ENCODE data around the gene ERG28. TPM values are rescaled to one million over a fixed set of nuclear protein-coding genes. Genes with fewer than 3 reads are reported as not detected.

The ERG28 gene
- total RNA-seq, 4 donors from 2014 or later: 3.7 to 6.4 (median 4.7) TPM

DNA sequence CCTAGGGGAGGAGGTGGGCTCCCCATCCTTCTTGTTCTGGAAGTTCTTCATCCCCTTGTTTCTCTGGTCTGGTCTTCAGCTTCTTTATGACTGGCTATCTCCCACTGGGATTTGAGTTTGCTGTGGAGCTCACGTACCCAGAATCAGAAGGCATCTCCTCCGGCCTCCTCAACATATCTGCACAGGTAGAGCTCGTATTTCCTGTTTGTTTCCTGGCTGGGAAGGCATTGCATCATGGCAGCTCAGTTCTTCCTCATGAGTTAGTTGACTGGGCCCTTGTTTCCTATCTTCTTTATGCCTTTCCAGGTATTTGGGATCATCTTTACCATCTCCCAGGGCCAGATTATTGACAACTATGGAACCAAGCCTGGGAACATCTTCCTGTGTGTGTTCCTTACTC, 19.8 kb downstream of the ERG28 start:
- in situ Hi-C loops (cut with MboI; ENCODE audit: low sequenced_read_pairs in 4 of 4): no loop called here
- intact Hi-C loops (cut with DNase I; ENCODE audit: low total_unique reads): loop anchor here (10.0 kb wide), 1 partner anchor 216 kb away; the partner anchor contains the start of gene JDP2

GRCh38 chr14:75636100-75636692, 24.5 kb downstream of the ERG28 start:
- no peak for ATAC-seq
- in situ Hi-C loops (cut with MboI; ENCODE audit: low sequenced_read_pairs in 4 of 4) (no loop called here), intact Hi-C loops (cut with DNase I; ENCODE audit: low total_unique reads) (no loop called here)
- DNase-seq: no peak
- Histone ChIP-seq H3K27ac (no peak overlapping the region), H3K27me3 (no peaks in the 10 kb centered on the region), H3K4me1 (no peaks in the 10 kb centered on the region), H3K36me3 (peaks cover 0 to 6% of the 10 kb centered on the region in 2 donors), H3K4me3 (no peak overlapping the region), H3K9me3 (no peaks in the 10 kb centered on the region)
- TF ChIP-seq, protein P1, sequence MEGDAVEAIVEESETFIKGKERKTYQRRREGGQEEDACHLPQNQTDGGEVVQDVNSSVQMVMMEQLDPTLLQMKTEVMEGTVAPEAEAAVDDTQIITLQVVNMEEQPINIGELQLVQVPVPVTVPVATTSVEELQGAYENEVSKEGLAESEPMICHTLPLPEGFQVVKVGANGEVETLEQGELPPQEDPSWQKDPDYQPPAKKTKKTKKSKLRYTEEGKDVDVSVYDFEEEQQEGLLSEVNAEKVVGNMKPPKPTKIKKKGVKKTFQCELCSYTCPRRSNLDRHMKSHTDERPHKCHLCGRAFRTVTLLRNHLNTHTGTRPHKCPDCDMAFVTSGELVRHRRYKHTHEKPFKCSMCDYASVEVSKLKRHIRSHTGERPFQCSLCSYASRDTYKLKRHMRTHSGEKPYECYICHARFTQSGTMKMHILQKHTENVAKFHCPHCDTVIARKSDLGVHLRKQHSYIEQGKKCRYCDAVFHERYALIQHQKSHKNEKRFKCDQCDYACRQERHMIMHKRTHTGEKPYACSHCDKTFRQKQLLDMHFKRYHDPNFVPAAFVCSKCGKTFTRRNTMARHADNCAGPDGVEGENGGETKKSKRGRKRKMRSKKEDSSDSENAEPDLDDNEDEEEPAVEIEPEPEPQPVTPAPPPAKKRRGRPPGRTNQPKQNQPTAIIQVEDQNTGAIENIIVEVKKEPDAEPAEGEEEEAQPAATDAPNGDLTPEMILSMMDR (IDR thresholded peaks at IDR 0.05 in 4 of 5, conservative IDR thresholded peaks at IDR 0.05 in 1 of 5): no peak
- TF ChIP-seq POLR2A (IDR thresholded peaks at IDR 0.05): no peak

More for the DNA sequence above, 19.8 kb downstream of the ERG28 start:
- H3K4me1 ChIP-seq: peaks cover 7 to 9% of the 10 kb centered on the region in 2 donors
- no peak overlapping the region for H3K27ac ChIP-seq
- ATAC-seq: no peak
- no peaks in the 10 kb centered on the region for H3K27me3 ChIP-seq
- H3K36me3 ChIP-seq: no peaks in the 10 kb centered on the region
- no peaks in the 10 kb centered on the region for H3K9me3 ChIP-seq
- TF ChIP-seq, protein P1 (IDR thresholded peaks at IDR 0.05 in 4 of 5, conservative IDR thresholded peaks at IDR 0.05 in 1 of 5): no peak
- TF ChIP-seq POLR2A (IDR thresholded peaks at IDR 0.05): no peak
- no peak for DNase-seq
- H3K4me3 ChIP-seq: no peak overlapping the region

- Histone ChIP-seq H3K27me3 (no peaks in the 10 kb centered on the region), H3K9me3 (no peaks in the 10 kb centered on the region), H3K4me1 (no peaks in the 10 kb centered on the region), H3K4me3 (no peak overlapping the region), H3K27ac (no peak overlapping the region), H3K36me3 (peaks cover 0 to 6% of the 10 kb centered on the region in 2 donors)
- in situ Hi-C loops (cut with MboI; ENCODE audit: low sequenced_read_pairs in 4 of 4): no loop called here
- DNase-seq (no peak), ATAC-seq (no peak)
- intact Hi-C loops (cut with DNase I; ENCODE audit: low total_unique reads): no loop called here
- no peak for TF ChIP-seq POLR2A (IDR thresholded peaks at IDR 0.05)
- TF ChIP-seq, protein P1 (IDR thresholded peaks at IDR 0.05 in 4 of 5, conservative IDR thresholded peaks at IDR 0.05 in 1 of 5): no peak
Observed at GRCh38 chr14:75634848-75635247, 25.8 kb downstream of the ERG28 start.

DNA sequence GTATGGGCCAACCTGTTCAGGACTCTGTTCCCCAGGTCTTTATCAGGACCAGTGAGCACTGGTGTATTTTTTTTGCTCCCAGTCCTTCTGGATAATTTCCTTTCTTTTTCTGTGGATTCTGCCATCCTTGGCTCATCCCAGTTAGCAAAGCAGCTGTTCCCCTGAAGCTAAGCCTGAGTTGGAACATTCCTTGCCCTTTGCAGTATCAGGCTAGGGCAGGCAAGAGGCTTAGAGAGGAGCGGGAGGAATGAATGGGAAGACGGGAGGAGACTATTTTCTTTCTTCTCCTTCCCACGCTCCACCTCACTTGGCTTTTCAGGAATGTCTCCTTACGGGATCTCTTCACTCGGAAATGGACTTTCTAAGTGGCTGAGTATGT, 29.2 kb downstream of the ERG28 start:
- no peaks in the 10 kb centered on the region for H3K4me1 ChIP-seq
- TF ChIP-seq POLR2A (IDR thresholded peaks at IDR 0.05): no peak
- TF ChIP-seq, protein P1 (IDR thresholded peaks at IDR 0.05 in 4 of 5, conservative IDR thresholded peaks at IDR 0.05 in 1 of 5): no peak

More for the DNA sequence above, 29.2 kb downstream of the ERG28 start:
- DNase-seq (no peak), ATAC-seq (no peak)
- intact Hi-C loops (cut with DNase I; ENCODE audit: low total_unique reads): no loop called here
- Histone ChIP-seq H3K36me3 (peaks cover 0 to 6% of the 10 kb centered on the region in 2 donors), H3K27me3 (no peaks in the 10 kb centered on the region), H3K4me3 (no peak overlapping the region), H3K27ac (no peak overlapping the region), H3K9me3 (no peaks in the 10 kb centered on the region)
- in situ Hi-C loops (cut with MboI; ENCODE audit: low sequenced_read_pairs in 4 of 4): no loop called here

All from gastrocnemius medialis (tissue), 4 donors.